ENCODE measurements around the gene PTPRN.

The PTPRN gene

GRCh38 chr2:219271021-219271420 is 38.2 kb downstream of the PTPRN start:
- H3F3A ChIP-seq (ENCODE audit: low read depth) = no peaks in the 10 kb centered on the region
- TF ChIP-seq CTCF (conservative IDR thresholded peaks at IDR 0.05; ENCODE audit: low read length) = no peak
- no peak for TF ChIP-seq EZH2phosphoT487 (IDR thresholded peaks at IDR 0.05; ENCODE audit: borderline replicate concordance)
- H3K9ac ChIP-seq (ENCODE audit: low read depth, low read length, poor library complexity, severe bottlenecking) = no peak overlapping the region
- no peaks in the 10 kb centered on the region for H3K27me3 ChIP-seq (ENCODE audit: insufficient read depth, low read length, poor library complexity, severe bottlenecking)
- H3K4me2 ChIP-seq (ENCODE audit: low read depth, low read length, poor library complexity, severe bottlenecking) = no peak overlapping the region
- no peak overlapping the region for H2AFZ ChIP-seq (ENCODE audit: low read length)
- no peaks in the 10 kb centered on the region for H3K4me1 ChIP-seq (ENCODE audit: insufficient read depth, low read length, poor library complexity, severe bottlenecking)
- H4K20me1 ChIP-seq (ENCODE audit: insufficient read depth, low read length, poor library complexity, severe bottlenecking) = no peaks in the 10 kb centered on the region
- H3K9me3 ChIP-seq (ENCODE audit: insufficient read depth, low read depth, low read length) = no peaks in the 10 kb centered on the region
- H3K9me2 ChIP-seq (replicated peaks; ENCODE audit: low read depth, low read length) = no peaks in the 10 kb centered on the region
- H3K79me2 ChIP-seq (ENCODE audit: insufficient read depth, low read length) = no peaks in the 10 kb centered on the region
- H3K36me3 ChIP-seq (ENCODE audit: insufficient read depth, low read length) = no peaks in the 10 kb centered on the region
- no peak overlapping the region for H3K4me3 ChIP-seq (ENCODE audit: low read length, poor library complexity, severe bottlenecking)

GRCh38 chr2:219270055-219270372 is 39.2 kb downstream of the PTPRN start:
- Histone ChIP-seq H2AFZ (ENCODE audit: low read length) (no peak overlapping the region), H3K4me3 (ENCODE audit: low read length, poor library complexity, severe bottlenecking) (no peak overlapping the region), H3K79me2 (ENCODE audit: insufficient read depth, low read length) (no peaks in the 10 kb centered on the region), H3K27me3 (ENCODE audit: insufficient read depth, low read length, poor library complexity, severe bottlenecking) (no peaks in the 10 kb centered on the region), H3K9me3 (ENCODE audit: insufficient read depth, low read depth, low read length) (no peaks in the 10 kb centered on the region), H3K9ac (ENCODE audit: low read depth, low read length, poor library complexity, severe bottlenecking) (no peak overlapping the region), H4K20me1 (ENCODE audit: insufficient read depth, low read length, poor library complexity, severe bottlenecking) (no peaks in the 10 kb centered on the region), H3F3A (ENCODE audit: low read depth) (no peaks in the 10 kb centered on the region), H3K4me2 (ENCODE audit: low read depth, low read length, poor library complexity, severe bottlenecking) (no peak overlapping the region), H3K36me3 (ENCODE audit: insufficient read depth, low read length) (no peaks in the 10 kb centered on the region), H3K4me1 (ENCODE audit: insufficient read depth, low read length, poor library complexity, severe bottlenecking) (no peaks in the 10 kb centered on the region), H3K9me2 (replicated peaks; ENCODE audit: low read depth, low read length) (no peaks in the 10 kb centered on the region)
- TF ChIP-seq CTCF (conservative IDR thresholded peaks at IDR 0.05; ENCODE audit: low read length) (no peak), EZH2phosphoT487 (IDR thresholded peaks at IDR 0.05; ENCODE audit: borderline replicate concordance) (no peak)

- no peaks in the 10 kb centered on the region for H3K79me2 ChIP-seq (ENCODE audit: insufficient read depth, low read length)
- no peaks in the 10 kb centered on the region for H3K27me3 ChIP-seq (ENCODE audit: insufficient read depth, low read length, poor library complexity, severe bottlenecking)
- no peak overlapping the region for H3K4me3 ChIP-seq (ENCODE audit: low read length, poor library complexity, severe bottlenecking)
- no peaks in the 10 kb centered on the region for H3F3A ChIP-seq (ENCODE audit: low read depth)
- H2AFZ ChIP-seq (ENCODE audit: low read length) = no peak overlapping the region
- TF ChIP-seq EZH2phosphoT487 (IDR thresholded peaks at IDR 0.05; ENCODE audit: borderline replicate concordance) (no peak), CTCF (conservative IDR thresholded peaks at IDR 0.05; ENCODE audit: low read length) (no peak)
- H3K4me2 ChIP-seq (ENCODE audit: low read depth, low read length, poor library complexity, severe bottlenecking) = no peak overlapping the region
- H3K4me1 ChIP-seq (ENCODE audit: insufficient read depth, low read length, poor library complexity, severe bottlenecking) = no peaks in the 10 kb centered on the region
- no peaks in the 10 kb centered on the region for H3K9me3 ChIP-seq (ENCODE audit: insufficient read depth, low read depth, low read length)
- no peaks in the 10 kb centered on the region for H4K20me1 ChIP-seq (ENCODE audit: insufficient read depth, low read length, poor library complexity, severe bottlenecking)
- H3K36me3 ChIP-seq (ENCODE audit: insufficient read depth, low read length) = no peaks in the 10 kb centered on the region
- no peak overlapping the region for H3K9ac ChIP-seq (ENCODE audit: low read depth, low read length, poor library complexity, severe bottlenecking)
- H3K9me2 ChIP-seq (replicated peaks; ENCODE audit: low read depth, low read length) = no peaks in the 10 kb centered on the region
Measured at GRCh38 chr2:219269362-219270054, 39.7 kb downstream of the PTPRN start.
